GM18861 (cell line): ENCODE measurements around the gene MAGI2.
"Not testable (repeated sequence)": the region's sequence is repeated elsewhere in the genome, so short reads cannot be mapped to it uniquely, and the experiment has no call there.

Source experiments
- ATAC-seq: cut with Tn5 transposase; IDR thresholded peaks from one replicate; pipeline ENCODE4 v1.9.1; 2021; ENCODE audit not compliant: unreplicated experiment

Gene MAGI2

DNA sequence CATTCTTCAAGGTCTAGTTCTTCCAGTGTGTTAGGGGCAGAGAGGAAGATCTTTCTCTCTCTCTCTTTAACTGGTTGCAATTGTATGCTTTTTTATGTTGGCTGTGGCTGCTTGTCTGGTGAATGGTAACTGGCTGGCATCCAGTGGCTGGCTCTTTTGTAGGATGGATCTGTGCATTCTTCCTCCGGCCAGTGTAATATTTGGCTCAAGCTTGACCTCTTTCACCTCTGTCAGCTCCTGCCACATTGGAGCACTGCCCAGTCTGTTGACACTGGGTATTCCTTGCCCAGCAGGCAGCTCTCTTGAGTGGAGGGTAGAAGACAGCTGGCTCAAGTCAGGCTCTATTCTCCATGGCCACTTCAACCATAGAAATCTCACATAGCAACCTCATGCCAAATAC, 1126.6 kb downstream of the MAGI2 start:
- no peak for ATAC-seq

DNA sequence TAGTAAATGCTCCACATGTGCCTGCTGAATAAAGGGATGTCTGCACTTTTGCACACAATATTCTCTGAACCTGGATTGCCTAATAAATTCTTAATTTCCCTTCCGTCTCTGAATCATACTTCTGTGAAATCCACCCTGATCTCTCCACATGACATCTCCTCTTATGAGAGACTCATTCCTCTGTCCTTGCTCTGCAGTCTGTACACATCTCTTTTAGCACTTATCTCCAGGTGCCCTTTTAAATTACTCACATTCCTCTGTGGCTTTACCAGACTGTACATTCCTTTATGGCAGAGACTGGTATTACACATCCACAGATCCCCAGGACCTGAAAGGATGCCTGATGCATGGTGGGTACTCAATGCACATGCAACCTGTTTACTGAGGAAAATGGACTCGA, 1127.3 kb downstream of the MAGI2 start:
- ATAC-seq, result no peak

DNA sequence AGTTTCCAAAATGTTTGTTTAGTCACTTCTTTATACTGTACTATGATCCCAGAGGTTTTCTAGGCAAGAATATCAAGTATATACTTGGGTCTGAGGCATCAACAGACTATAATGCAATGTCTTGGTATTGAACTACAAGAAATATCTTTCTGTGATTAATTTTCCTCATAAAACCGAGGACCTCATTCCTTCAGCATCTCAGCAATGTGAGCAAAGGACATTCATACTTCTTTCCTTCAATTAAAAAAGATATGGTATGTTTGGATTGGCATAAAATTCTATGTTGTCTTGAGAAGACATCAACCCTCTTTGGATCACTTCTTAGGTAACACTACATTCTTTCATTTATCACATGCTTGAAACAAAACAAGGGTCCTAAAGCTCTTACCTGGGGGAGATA, 1130.3 kb downstream of the MAGI2 start:
- no peak for ATAC-seq

DNA sequence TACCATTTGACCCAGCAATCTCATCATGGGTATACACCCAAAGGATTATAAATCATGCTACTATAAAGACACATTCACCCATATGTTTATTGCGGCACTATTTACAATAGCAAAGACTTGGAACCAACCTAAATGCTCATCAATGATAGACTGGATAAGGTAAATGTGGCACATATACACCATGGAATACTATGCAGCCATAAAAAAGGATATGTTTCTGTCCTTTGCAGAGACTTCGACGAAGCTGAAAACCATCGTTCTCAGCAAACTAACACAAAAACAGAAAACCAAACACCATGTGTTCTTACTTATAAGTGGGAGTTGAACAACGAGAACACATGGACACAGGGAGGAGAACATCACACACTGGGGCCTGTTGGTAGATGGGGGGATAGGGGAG, 1131.2 kb downstream of the MAGI2 start:
- ATAC-seq, result not testable (repeated sequence)

DNA sequence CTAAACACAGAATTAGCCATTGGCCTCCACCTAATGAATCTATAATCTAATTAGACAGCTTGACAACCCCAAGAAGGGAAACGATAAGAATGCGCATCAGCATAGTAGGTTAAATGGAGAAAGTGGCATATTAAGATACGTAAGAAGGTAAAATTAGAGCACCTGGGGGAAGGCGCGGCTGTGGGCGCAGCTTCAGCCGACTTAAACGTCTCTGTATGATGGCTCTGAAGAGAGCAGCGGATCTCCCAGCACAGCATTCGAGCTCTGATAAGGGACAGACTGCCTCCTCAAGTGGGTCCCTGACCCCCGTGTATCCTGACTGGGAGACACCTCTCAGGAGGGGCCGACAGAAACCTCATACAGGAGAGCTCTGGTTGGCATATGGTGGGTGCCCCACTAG, 1136.1 kb downstream of the MAGI2 start:
- no peak for ATAC-seq

DNA sequence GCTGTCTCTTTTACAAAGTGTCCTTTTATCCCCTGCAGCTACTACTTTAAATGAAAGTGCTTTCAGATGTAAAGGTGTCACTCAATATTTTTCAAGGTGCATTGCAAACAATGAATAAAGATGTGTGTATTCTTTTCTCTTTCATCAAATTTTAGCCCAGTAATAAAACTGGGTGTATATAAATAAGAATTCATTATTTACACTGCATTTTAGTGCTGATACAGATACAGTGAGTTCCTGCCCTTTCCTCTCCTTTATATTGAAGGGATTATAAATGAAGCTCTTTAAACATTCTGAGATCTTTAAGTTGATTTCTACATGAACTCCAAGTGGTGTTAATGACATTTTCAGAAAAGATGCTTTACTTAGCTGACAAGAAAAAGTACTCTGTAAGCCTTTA, 1137.4 kb downstream of the MAGI2 start:
- ATAC-seq, result no peak

DNA sequence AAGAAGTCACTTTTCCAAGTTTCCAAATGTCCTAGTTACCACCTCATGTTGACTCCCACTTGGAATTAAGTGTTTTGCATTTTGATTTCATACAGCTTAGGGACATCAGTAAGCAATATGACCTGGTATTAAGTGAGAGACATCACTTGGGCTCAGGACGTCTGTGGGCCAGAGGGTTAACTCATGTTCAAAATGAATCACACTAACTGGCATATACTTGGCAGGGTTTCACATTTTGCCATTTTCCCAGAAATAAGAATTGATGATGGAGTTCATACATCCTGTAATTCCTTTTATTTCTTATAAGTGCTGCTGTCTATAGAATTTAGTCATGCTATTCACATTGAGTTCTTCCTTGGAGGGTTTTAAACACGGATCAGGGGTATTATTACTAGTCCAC, 1138.3 kb downstream of the MAGI2 start:
- ATAC-seq, result no peak

DNA sequence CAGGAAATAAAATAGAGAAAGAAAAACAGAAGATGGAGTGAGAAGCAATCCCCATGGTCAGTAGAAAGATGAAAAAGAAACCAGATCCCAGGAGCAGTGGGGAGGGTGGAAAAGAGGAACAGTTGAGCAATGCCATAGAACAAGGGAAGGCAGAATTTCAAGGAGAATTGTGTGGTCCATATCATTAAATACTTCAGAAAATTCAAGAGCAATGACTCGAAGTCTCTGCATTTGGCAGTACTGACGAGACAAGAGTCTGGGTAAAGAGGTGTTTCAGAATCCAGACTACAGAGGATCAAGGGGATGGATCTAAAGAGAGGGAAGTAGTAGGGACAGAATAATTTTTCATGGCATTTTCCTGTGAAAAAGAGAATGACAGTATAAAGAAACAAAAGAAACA, 1142.3 kb downstream of the MAGI2 start:
- ATAC-seq, result no peak

DNA sequence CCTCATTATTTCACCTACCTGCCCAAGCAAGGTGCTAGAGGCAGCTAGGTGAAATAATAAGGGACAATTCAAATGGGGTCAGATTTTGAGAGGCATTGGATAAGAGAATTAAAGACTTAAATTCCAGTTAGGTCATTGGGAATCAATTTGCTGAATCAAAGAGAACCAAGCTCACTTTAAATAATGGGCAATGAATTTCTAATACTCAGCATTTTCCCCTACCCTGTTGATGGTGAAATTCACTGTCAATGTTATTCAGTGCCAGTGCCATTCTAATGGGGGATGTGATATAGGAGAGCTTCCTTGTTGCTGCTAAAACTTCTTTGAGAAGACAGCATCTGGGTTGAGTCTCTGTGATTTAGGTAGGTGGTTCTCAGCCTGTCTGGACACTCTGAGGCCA, 1145.6 kb downstream of the MAGI2 start:
- no peak for ATAC-seq

DNA sequence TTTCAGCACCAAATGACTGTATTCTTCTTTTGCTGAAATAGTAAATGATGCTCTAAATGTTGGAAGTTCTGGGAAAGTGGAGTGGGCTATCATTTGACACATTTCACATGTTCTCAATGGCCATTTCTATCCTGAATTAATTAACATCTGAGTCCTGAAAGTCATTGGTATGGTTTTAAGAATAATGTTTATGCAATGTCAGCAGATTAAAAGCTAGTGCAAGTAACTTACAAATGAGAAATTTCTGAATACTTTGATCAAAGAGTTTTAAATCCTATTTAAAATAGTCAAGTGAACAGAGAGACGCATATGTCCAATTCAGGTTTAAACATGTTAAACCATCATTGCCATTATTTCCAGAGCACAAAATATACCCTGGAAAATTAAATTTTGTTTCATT, 1146.8 kb downstream of the MAGI2 start:
- no peak for ATAC-seq

DNA sequence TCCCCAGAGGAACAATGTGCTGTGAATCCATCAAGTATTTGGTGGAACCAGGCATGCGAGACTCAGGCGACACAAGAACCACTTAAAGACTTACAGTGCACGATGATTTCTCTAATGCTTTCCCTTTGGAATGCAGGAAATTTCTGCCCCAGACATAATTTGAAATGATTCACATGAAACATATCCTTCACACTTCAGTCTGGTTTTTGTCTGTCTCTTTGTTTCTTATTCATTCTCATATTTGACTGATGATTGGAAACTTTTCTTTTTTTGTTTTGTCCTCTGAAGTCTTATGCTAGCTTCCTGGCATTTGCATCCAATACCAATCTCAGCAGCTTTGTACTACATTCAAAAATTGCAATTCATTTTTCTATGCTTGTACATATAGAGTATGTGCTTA, 1152.1 kb downstream of the MAGI2 start:
- ATAC-seq, result no peak

DNA sequence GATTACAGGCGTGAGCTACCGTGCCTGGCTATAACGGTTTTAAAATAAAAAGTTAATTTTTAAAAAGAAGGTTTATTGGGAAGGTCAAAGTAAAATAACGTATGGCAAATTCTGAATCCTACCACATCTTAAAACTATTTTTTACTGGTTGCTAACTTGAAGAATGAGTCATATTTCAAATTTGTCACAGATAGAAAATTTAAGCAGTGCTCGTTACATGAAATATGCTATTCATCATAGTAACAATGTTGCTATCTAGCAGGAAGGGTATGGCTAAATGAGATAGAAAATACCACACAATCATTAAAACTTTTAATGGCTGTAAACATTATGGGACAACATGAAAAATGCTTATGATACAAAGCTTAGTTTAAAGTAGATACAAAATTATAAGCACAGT, 1154.4 kb downstream of the MAGI2 start:
- ATAC-seq, result no peak

DNA sequence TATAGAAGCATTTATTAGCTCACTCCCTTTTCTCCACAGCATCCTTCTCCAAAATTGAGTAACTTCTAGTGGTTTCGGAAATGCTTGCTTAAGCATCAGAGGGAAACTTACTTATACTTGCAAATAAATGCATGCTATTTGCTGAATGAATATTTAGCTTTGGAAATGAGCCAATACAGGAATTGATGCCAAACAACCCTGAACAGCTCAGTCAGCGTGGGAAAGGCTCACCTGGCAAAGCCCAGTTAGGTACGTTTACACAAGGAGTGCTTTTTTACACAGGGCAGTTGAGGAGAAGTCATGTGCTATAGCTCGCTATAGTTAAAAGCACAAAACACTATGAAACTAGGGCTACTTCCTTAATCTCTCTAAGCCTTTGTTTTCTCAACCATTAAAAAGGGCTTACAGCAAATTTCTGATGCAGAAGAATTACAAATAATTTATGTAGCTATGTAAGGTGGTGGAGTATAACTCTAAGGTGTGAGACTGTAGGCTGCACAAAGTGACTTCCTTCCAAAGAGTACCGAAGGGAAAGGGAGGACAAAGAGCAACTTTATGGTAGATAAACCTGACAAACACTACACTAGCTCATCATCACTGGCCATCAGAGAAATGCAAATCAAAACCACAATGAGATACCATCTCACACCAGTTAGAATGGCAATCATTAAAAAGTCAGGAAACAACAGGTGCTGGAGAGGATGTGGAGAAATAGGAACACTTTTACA, 1156.7 kb downstream of the MAGI2 start:
- no peak for ATAC-seq

DNA sequence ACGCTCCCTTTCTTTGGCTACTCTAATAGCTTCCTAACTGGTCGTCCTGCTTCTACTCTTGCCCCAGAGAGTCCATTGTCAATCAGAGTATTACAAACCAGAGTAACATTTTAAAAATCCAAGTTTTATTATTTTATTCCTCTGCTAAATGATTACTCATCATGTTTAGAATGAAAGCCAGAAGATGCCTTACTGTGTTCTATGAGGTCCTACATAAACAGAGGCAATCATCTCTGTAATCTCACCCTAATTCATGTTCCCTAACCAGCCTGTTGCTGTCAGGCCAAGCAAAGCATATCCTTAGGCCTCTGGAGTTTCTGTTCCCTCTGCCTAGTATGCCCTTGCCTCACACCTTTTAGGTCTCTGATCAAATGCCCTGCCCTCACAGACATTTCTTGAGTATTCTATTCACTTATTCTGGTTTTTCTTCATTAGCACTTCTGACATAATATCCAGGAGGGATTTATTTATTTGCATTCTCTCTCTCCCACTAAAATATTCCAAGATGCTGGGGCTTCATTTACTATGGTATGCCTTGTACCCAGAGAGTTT, 1157.3 kb downstream of the MAGI2 start:
- ATAC-seq, result no peak

DNA sequence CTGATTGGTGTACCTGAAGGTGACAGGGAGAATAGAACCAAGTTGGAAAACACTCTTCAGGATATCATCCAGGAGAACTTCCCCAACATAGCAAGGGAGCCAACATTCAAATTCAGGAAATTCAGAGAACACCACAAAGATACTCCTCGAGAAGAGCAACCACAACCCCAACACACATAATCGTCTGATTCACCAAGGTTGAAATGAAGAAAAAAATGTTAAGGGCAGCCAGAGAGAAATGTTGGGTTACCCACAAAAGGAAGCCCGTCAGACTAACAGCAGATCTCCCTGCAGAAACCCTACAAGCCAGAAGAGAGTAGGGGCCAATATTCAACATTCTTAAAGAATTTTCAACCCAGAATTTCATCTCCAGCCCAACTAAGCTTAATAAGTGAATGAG, 1164.0 kb downstream of the MAGI2 start:
- ATAC-seq, result not testable (repeated sequence)

DNA sequence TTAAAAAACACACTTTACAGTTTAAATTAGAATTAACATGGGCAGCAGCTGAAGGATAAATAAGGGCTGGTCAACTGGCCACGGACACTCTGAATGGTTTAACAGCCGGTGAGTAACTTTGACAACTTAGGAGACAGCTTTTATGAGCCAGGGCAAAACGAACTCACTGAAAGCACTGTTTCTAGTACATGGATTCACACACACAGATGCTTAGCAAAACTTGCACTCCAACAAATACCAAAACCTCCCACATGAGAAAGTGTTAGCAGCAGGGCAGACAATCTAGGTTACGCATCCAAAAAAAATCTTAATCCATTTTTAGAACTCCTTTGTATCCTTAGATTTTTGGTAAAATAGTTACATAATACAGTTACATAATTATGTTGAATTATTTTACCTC, 1168.5 kb downstream of the MAGI2 start:
- no peak for ATAC-seq

DNA sequence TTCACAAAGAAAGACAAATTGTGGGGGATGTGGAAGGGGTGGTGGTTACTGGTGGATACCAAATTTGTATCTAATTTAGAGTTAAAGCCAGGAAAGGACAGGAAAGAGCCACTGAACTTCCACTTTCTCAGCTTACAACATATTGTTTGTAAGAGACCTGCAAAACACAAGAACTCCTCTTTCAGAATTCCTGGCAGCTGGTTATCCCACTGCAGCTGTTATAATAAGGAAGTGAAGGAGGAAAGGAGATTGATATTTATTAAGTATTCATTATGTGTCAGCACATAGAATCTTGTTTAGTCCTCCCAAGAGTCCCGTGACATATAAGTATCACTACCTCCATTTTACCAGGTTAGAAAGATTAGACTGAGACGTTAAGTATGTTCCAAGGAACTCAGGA, 1173.2 kb downstream of the MAGI2 start:
- no peak for ATAC-seq

DNA sequence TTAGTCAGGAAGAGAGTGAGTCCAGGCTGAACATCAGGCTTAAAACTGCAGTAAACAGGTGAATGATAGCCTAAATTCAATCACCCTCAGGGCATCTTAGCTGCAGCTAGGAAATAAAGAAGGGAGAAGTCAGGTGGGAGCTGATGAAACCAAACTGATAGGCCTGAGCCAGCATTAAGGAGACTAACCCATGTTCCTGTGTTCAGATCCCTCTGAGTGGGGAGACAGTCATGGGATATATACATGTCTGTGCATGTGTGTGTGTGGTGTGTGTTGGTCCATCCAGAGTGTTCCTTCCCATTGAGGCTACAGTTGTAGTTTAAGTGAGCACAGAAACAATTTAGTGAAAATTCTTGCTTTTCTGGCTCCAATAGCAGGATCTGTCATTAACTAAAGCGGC, 1174.0 kb downstream of the MAGI2 start:
- no peak for ATAC-seq

DNA sequence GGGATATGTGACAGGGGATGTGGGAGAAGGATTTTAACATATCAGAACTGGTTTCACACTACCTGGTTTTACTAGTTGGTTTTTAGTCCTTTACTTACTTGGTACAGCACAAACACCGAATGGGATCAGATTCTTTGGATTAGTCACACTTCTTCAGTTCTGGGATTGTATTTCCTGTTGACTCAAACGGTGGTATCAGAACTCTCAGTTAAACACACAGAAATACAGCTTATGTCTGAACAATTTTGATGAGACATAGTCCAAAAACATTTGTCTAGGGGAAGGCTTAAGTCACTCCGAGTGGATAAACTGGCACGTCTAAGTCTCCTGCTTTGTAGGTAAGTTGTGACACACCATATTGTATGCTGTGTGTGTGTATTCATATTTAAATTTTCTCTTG, 1174.4 kb downstream of the MAGI2 start:
- ATAC-seq, result no peak

DNA sequence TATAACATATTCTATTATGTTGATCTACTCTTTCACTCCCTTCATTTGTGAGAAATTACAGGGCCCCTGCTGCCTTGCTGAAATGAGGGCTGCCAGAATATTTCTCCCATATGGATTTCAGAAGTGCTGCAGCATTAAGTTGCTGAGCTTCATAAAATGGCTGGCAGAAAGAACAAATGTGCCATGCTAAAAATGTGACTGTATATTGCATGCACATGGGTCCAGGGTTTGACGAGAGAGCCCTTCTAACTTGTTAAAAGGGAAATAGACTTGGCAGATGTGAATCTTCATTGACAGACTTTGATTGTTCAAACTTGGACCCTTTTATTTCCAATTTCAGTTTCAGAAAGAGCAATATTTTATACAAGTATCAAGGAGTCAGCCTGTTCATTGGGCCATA, 1186.3 kb downstream of the MAGI2 start:
- ATAC-seq, result no peak

DNA sequence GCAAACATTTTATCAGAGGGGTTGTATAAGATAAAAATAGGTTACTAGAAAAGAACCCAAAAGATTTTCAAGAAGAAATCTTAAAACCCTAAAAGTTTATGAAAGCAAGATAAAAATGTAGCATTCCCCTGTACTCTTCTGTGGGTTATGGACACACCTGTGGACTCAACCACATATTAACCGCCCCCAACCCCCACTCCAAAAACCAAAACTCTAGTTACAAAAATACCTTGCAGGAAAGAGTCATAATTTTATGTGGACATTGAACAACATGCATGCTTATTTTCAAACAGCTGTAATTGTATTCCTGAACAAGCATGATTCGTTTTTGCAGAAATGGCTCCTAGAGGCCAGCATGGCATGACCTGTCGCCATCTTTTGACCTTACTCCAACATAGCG, 1188.0 kb downstream of the MAGI2 start:
- no peak for ATAC-seq

DNA sequence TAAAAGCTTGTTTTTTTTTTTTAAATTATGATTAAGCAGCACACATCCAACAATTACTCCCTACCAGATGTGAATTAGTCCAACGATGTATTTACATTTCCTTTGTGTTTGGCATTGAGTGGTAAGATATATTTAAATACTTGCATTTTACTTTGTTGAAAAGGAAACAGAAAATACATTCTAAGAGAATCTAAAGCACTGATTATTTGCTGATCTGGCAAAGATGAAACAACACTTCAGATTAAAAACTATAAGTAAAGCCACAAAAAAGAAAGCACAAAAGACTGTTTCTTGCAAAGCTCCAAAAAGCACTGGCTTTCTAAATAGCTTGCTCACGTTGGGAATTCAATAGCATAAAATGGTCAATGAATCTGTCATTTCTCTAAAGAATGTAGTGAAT, 1188.4 kb downstream of the MAGI2 start:
- ATAC-seq, result no peak

DNA sequence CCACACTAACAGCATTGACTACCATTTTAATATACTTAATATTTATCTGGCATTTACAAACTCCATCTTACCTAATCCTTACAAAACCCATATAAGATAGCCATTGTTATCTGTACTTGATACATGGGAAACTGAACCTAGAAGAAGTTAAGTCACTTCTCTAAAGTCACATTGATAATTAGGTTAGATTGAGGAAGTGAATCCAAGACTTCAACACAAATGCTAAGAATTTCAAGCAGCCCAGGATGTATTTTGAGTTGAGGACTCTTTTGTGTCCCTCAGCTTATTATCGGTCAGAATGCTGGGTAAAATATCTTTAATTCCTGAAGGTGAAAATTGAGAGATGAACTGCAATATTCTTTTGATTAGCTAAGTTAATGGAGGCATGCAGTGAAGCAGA, 1189.4 kb downstream of the MAGI2 start:
- no peak for ATAC-seq
